ENCODE results near the gene RTN4.

DNA sequence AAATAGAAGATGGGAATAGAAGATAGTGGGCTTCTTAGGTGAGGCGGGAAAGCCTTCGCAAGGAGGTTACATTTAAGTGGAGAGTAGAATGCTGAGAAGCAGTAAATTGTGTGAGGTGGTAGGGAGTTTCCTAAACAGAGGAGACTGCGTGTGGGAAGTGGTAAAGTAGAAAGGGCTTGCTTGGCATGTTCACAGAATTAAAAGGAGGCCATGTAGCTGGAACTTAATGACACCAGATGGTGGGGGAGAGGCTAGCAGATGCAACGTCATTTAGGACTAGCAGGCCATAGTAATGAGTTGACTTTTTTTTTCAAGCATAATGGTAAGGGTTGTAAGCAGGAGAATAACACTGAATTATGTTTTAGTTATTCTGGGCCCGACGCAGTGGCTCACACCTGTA, 13.0 kb upstream of the RTN4 start:
- TF ChIP-seq, protein P1, sequence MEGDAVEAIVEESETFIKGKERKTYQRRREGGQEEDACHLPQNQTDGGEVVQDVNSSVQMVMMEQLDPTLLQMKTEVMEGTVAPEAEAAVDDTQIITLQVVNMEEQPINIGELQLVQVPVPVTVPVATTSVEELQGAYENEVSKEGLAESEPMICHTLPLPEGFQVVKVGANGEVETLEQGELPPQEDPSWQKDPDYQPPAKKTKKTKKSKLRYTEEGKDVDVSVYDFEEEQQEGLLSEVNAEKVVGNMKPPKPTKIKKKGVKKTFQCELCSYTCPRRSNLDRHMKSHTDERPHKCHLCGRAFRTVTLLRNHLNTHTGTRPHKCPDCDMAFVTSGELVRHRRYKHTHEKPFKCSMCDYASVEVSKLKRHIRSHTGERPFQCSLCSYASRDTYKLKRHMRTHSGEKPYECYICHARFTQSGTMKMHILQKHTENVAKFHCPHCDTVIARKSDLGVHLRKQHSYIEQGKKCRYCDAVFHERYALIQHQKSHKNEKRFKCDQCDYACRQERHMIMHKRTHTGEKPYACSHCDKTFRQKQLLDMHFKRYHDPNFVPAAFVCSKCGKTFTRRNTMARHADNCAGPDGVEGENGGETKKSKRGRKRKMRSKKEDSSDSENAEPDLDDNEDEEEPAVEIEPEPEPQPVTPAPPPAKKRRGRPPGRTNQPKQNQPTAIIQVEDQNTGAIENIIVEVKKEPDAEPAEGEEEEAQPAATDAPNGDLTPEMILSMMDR (IDR thresholded peaks at IDR 0.05; ENCODE audit: low read depth, low read length, poor library complexity, severe bottlenecking): no peak
- TF ChIP-seq EZH2phosphoT487 (IDR thresholded peaks at IDR 0.05; ENCODE audit: borderline replicate concordance, low read length): no peak

Data from DOHH2 (cell line).